HG03354 (cell line): ENCODE results near the gene PTPN7.
A peak's percentile ranks its signal among the peaks of the same experiment; 100 is the strongest.
"Not testable (repeated sequence)": the region's sequence is repeated elsewhere in the genome, so short reads cannot be mapped to it uniquely, and the experiment has no call there.

Experiments
- ATAC-seq: cut with Tn5 transposase; IDR thresholded peaks from one replicate; pipeline ENCODE4 v1.9.1; 2021; ENCODE audit warnings: mild to moderate bottlenecking; ENCODE audit not compliant: unreplicated experiment, poor library complexity, severe bottlenecking

The PTPN7 gene

GRCh38 chr1:202191391-202191790, 31.0 kb upstream of the PTPN7 start:
- not testable (repeated sequence) for ATAC-seq

DNA sequence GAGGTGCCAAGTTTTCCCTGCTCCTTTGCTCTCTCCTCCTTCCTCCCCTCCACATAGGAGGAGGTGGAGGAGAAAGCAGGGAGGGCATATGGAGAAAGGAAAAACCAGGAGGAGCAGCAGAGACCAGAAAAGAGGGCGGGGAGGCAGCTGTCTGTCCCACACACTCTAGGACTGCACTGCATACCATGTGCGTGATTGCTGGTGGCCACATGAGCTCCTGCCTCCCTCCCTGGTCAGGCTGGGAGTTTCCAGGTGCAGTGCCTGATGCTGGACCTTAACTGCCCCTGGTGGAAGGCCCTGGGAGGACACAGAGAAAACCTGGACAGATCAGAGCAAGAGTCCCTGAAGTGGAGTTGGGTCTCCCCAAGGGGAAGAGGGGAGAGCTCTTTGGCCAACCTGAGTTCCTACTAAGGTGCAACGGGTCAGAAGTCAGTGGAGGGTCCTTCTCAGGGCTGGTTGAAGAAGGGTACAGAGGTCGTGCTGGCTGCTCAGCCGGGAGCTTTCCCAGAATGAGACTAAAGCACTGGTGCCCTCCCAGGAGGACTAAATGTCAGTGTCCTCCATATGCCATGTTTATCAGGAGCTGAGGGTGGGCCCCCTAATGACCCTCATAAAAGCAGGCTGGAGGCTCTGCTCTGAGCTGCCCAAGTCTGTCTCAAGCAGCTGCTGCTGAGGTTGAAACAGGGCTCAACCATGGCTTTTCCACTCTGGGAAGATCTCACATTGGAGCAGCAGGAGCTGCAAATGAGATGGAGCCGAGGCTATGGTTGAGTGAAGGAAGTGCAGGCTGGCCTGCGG, 29.7 kb upstream of the PTPN7 start:
- ATAC-seq: no peak

DNA sequence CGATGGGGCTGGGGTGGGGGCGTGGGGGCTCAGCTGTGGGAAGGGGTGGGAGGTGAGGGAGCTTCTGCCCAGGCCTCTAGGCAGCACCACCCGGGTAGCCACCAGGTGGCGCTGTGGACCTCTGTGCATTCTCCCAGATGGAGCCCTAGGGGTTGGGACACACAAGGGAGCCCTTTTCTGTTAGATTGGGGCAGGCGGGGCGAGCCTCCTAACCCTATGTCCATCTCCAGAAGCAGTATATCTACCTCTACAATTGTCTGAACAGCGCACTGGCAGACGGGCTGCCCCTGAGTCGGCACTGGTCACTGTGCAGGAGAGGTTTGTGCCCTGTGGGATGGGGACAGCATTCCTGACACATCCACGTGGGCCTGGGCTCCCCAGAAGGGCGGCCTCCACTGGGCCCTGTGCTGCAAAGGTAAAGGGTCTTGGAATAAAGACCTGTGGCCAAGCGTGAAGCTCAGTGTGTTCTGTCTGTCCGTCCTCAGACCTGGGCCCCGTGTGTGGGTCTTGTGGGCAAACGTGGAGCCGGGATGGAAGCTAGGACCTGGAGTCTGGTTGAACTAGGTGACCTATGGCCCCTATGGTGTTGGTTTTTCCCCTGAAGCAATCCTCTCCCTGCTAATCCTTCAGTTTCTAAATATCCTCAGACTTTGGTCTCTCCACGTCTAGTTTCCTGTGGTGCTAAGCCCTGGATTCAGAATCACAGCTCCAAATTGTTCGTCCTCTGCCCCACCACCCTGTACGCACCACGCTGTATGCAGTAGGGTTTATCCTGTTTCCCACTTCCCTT, 28.8 kb upstream of the PTPN7 start:
- ATAC-seq: no peak

DNA sequence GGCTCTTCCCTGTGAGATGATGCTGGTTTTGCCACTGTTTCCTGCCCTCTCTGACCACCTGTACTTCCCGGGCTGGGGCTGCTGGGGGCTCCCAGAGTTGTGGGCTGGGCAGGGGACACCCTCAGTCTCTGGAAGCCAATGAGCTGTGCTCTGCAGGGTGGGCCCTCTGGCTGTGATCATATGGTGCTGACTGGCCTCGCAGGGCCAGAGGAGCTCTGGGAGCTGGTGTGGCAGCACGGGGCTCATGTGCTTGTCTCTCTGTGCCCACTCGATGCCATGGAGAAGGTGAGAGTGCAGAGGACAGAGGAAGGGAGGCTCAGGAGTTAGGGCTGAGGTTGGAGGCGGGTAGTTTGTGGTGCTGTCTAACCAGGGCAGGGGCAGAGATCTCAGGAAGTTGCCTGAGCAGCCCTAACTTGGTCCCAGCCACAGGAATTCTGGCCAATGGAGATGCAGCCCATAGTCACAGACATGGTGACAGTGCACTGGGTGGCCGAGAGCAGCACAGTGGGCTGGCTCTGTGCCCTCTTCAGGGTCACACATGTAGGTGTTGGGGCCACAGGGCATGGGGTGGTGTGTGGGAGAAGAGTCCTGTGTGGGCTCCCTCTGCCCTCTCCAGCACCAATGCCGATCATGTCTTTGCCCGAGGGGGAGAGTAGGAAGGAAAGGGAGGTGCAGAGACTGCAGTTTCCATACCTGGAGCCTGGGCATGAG, 27.4 kb upstream of the PTPN7 start:
- ATAC-seq: no peak

GRCh38 chr1:202187041-202187671, 26.8 kb upstream of the PTPN7 start:
- no peak for ATAC-seq

DNA sequence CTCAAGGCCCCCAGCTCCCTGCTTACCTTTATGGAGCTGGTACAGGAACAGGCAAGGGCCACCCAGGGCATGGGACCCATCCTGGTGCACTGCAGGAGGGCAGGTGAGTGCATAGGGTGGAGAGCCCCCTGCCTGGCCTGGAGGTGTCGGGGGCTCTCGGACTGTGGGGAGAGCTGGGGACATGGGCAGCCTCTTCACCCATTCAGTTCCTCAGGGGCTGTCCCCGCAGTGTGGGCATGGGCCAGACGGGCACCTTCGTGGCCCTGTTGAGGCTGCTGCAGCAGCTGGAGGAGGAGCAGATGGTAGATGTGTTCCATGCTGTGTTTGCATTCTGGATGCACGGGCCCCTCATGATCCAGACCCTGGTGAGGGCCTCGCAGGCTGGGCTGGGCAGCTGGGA, 25.9 kb upstream of the PTPN7 start:
- no peak for ATAC-seq

GRCh38 chr1:202184750-202185460, 24.5 kb upstream of the PTPN7 start:
- ATAC-seq: peak; percentile 56

DNA sequence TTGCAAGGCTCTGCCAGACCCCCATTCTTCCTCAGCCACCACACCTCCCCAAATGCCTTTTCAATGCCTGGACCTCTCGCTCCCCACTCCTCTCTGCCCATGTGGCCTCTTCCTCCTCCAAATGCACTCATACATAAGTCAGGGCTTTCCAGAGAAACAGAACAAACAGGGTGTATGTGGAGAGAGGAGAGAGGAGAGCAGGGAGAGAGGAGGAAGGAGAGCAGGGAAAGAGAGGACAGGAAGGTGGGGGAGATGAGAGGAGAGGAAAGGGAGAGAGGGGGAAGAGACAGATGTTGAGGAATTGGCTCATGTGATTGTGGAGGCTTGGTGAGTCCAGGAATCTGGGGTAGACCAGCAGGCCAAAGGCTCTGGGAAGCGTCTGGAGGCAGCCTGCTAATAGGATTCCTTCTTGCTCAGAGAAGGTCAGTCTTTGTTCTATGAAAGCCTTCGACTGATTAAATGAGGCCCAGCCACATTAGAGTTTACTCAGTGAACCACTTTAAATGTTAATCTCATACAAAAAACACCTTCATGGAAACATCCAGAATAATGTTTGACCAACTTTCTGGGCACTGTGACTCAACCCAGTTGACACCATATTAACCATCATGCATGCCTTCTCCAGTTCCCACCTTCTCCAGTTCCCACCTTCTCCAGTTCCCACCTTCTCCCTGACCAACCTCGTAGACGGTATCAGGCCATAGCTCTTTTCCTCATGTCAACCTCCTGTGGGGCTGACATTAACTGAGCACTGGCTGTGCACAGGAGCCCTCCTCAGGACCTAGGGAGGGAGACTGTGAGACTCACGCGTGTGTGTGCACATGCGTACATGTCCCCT, 21.9 kb upstream of the PTPN7 start:
- no peak for ATAC-seq

DNA sequence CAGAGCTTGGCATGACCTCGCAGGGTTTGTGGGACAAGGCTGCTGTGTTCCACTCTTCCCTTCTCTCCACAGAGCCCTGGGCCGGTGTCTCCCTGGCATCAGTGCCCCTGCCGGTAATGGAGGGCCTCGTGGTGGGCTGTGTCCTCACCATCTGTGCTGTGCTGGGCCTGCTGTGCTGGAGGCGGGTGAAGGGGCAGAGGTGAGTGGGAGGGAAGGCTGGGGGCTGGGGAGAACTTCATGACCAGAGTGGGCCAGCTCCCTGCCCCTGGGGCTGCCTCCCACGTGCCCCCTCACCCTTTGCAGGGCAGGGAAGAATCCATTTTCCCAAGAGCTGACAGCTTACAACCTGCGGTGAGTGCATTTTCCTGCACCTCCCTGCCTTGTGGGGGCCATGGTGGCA, 21.2 kb upstream of the PTPN7 start:
- no peak for ATAC-seq

GRCh38 chr1:202180751-202181139, 20.3 kb upstream of the PTPN7 start:
- ATAC-seq: not testable (repeated sequence)

- no peak for ATAC-seq
These were observed 19.7 kb upstream of the PTPN7 start for GRCh38 chr1:202179828-202180750.

DNA sequence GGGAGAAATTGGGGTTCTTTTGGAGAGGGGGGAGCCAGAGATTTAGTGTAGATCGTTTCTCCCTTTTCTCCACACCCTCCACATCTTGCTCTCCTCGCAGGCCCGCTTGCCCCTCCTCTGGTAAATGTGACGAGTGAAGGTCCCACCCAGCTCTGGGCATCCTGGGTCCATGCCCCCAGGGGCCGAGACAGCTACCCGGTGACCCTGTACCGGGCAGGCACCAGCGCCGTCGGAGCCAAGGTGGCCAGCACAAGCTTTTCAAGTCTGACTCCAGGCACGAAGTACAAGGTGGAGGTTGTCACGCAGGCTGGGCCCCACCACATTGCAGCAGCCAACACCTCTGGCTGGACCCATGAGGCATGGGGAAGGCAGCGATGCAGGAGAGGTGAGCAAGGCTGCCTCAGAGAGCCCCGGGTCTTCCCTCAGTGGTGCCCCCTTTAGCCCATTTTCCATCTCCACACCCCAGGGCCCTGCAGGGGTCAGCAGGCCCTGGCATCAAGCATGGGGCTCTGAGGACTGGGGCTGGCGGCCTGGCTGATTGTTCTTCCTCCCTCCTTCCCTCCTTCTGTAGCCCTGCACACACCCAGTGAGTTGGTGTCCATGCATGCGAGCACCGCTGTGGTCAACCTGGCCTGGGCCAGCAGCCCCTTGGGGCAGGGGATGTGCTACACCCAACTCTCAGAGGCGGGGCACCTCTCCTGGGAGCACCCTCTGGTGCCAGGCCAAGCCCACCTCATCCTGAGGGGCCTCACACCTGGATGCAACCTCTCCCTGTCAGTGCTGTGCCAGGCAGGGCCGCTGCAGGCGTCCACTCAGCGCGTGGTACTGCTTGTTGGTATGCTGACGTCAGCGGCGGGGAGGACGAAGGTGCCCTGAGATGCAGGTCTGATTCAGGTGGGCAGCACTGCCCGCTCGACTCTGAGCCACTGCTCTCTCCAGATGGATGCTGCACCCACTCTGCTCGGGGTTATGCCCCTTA, 16.8 kb upstream of the PTPN7 start:
- ATAC-seq: no peak

- no peak for ATAC-seq
These were observed 13.6 kb upstream of the PTPN7 start for GRCh38 chr1:202173993-202174392.

- no peak for ATAC-seq
These were observed 11.6 kb upstream of the PTPN7 start for GRCh38 chr1:202172015-202172355.

DNA sequence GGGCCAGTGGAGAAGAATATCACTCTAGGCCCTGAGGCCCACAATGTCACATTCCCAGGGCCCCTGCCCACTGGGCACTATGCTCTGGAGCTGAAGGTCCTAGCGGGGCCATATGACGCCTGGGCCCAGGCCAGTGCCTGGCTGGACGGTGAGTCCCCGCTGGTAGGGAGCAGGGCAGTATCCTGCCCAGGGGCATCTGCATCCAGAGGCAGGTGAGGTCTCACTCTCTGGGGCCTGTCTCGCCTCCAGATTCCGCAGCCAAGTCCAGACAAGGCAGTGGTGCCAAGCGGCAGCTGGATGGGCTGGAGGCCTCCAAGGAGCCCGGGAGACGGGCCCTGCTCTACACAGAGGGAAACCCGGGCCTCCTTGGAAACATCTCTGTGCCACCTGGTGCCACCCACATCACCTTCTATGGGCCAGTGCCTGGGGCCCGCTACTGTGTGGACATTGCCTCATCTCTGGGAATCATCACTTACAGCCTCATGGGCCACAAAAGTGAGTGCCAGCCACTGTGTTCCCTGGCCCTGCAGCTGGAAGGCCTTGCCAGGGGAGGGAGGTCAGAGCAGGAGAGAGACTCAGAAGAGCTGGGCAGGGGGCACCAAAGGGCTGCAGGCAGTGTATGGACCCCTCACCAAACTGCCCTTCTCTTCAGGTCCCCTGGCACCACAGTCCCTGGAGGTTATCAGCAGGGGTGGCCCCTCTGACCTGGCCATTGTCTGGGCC, 11.1 kb upstream of the PTPN7 start:
- ATAC-seq: no peak

- no peak for ATAC-seq
These were observed 10.3 kb upstream of the PTPN7 start for GRCh38 chr1:202170726-202171125.
